HuH-7.5 (cell line): ENCODE measurements around the gene NTRK3.

ENCODE experiments used
- DNase-seq: peaks from one replicate; pipeline ENCODE4 v3.0.0; 2011; ENCODE audit warnings: low spot score

Gene NTRK3

GRCh38 chr15:88257311-88258092, 963 bp upstream of the NTRK3 start:
- DNase-seq = no peak

GRCh38 chr15:88255484-88256278, 858 bp downstream of the NTRK3 start:
- no peak for DNase-seq

- no peak for DNase-seq
Observed at GRCh38 chr15:88255087-88255483, 1.5 kb downstream of the NTRK3 start.

GRCh38 chr15:88252441-88252840, 4.1 kb downstream of the NTRK3 start:
- no peak for DNase-seq

- no peak for DNase-seq
Observed at GRCh38 chr15:88250826-88251225, 5.7 kb downstream of the NTRK3 start.

GRCh38 chr15:88249220-88249619, 7.3 kb downstream of the NTRK3 start:
- DNase-seq = no peak

GRCh38 chr15:88247914-88248313, 8.6 kb downstream of the NTRK3 start:
- no peak for DNase-seq

- DNase-seq = peak; percentile 91
Observed at GRCh38 chr15:88246666-88247446, 9.7 kb downstream of the NTRK3 start.

- DNase-seq = no peak
Observed at GRCh38 chr15:88246081-88246480, 10.5 kb downstream of the NTRK3 start.

GRCh38 chr15:88243895-88244787, 12.4 kb downstream of the NTRK3 start:
- peak; percentile 64 for DNase-seq

- DNase-seq = no peak
Observed at GRCh38 chr15:88242586-88243555, 13.7 kb downstream of the NTRK3 start.

- DNase-seq = no peak
Observed at GRCh38 chr15:88241461-88241860, 15.1 kb downstream of the NTRK3 start.

- DNase-seq = no peak
Observed at GRCh38 chr15:88241060-88241459, 15.5 kb downstream of the NTRK3 start.

- DNase-seq = no peak
Observed at GRCh38 chr15:88239594-88239993, 16.9 kb downstream of the NTRK3 start.

- DNase-seq = no peak
Observed at GRCh38 chr15:88238618-88239430, 17.7 kb downstream of the NTRK3 start.

- no peak for DNase-seq
Observed at GRCh38 chr15:88234711-88235110, 21.8 kb downstream of the NTRK3 start.

- DNase-seq = no peak
Observed at GRCh38 chr15:88233921-88234320, 22.6 kb downstream of the NTRK3 start.

- DNase-seq = no peak
Observed at GRCh38 chr15:88232771-88233201, 23.8 kb downstream of the NTRK3 start.

GRCh38 chr15:88231909-88232644, 24.5 kb downstream of the NTRK3 start:
- DNase-seq = no peak
